Activated CD4-positive, alpha-beta T cell treated with anti-CD3 and anti-CD28 coated beads, Interleukin-10, Interleukin-2, amounts not matched to agents 100 ng/mL and 50 ng/mL, durations not matched to agents 16 hours and 8 hours (primary cell): Measurements from ENCODE around the gene KRTAP4-3.
"Not testable (repeated sequence)": the region's sequence is repeated elsewhere in the genome, so short reads cannot be mapped to it uniquely, and the experiment has no call there.

ENCODE experiments used
- DNase-seq: peaks from one replicate; pipeline ENCODE4 v3.0.0-alpha.2; 2020

The KRTAP4-3 gene

DNA sequence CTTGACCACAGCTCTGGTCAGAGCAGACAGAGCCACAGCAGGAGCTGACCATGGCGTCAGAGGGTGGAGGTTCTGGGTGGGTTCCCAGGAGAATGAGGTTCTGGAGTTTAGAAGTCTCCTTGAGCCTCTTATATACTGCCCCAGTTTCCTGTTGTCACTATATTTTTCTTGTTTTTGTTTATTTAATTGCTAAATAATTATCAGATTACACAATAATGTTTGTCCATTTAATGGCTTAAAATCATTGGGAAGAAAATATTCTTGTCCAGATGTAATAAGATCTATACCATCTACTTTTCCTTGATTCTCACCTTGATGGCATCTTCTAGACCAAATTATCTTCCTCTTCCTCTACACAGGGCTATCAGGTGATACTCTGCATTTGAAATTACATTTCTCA lies at the start of gene KRTAP4-3:
Gene KRTAP4-3, minus strand, starts transcription at position 101 of the 400 bp plus-strand sequence. Its CDS starts 49 bp downstream, at position 52.
- no peak for DNase-seq

DNA sequence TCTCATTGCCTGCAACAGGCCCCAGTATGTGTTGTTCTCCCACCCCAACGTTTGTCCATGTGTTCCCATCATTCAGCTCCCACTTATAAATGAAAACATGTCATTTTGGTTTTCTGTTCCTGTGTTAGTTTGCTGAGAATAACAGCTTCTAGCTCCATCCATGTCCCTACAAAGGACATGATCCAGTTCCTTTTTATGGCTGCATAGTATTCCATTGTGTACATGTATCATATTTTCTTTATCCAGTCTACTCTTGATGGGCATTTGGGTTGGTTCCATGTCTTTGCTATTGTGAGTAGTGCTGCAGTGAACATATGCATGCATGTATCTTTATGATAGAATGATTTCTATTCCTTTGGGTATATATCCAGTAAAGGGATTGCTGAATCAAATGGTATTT lies 47.7 kb upstream of the KRTAP4-3 start:
- DNase-seq: no peak

DNA sequence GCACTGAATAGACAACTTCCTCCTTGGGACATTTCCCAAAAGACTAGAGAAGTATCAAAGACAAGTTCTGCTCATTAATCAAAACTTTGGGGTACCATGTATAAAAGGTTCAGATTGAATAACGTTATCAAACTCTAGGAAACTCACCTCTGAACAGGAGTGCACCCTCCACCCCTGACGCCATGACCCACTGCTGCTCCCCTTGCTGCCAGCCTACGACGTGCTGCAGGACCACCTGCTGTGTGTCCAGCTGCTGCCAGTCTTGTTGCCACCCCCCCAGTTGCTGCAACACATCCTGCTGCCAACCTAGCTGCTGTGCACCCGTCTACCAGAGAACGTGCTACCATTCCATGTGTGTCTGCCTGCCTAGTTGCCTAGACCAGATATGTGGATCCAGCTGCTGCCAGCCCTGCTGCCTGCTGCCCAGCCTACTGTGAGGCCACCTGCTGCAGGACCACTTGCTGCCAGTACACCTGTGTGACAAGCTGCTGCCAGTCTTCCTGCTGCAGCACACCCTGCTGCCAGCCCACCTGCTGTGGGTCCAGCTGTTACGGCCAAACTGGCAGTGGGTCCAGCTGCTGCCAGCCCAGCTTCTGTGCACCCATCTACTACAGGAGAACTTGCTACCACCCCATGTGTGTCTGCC lies 44.6 kb upstream of the KRTAP4-3 start:
- DNase-seq: no peak

DNA sequence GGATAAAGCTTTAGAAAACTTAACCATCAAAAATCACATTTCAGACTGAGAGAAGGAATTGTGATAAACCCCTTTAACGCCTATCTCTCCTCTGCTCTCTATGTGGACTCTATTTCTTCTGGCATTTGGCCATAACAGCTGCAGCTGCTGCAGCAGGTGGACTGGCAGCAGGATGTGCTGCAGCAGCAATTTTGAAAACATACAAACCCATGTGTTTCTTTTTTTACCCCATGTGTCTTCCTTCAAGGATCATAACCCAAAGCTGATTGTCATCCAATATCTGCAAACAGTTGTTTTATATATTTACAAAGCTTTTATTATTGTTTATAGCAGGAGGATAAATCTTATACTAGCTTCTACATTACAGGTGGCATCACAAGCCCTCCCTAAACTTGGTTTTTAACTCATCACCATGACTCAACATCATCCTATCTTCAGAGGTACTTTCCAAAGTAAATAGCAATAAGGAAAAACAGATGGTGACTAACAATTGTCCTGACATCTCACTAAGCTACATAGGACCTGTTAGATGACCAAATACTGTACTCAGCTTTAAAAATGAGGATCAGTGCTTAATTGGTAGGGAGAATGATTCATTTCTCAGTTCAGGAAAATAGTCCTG lies 43.9 kb upstream of the KRTAP4-3 start:
- peak; percentile 7 for DNase-seq

DNA sequence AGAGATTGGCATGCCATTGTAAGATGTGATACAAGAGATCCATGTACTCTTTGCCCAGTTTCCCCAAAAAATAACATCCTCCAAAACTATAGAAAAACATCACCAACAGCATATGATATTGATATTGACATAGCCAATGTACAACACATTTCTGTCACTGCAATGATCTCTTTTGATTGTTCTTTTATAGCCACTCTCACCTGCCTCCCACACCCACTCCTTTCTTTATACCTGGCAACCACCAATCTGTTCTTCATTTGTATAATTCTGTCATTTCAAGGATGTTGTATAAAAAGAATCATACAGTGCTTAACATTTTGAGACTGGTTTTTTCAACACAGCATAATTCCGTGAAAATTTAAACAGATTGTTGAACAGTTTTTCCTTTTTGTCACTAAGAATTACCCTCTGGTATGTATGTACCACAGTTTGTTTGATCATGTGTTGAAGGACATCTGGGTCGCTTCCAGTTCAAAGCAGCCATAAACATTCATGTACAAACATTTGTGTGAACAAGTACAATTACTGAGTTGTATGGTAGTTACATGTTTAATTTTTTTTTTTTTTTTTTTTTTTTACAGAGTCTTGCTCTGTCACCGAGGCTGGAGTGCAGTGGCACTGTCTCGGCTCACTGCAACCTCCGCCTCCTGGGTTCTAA lies 31.5 kb upstream of the KRTAP4-3 start:
- DNase-seq: no peak

DNA sequence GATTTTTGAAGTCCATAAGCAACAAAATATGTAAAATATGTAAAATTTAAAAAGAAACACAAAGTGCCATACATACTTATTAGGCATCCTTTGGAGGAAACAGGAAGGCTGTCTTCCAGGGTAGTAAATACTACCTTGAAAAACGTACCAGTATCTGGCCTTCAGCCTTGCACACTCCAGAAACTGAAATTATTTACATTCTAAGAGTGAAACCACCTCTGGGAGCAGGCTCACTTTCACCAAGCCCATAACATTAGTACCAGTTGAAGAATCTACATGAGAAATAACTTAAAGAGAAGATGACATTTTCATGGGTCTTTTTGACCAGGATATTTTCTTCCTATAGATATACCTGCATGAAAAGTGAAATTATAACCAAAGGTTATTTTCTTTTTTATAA lies 28.0 kb upstream of the KRTAP4-3 start:
- DNase-seq: no peak

DNA sequence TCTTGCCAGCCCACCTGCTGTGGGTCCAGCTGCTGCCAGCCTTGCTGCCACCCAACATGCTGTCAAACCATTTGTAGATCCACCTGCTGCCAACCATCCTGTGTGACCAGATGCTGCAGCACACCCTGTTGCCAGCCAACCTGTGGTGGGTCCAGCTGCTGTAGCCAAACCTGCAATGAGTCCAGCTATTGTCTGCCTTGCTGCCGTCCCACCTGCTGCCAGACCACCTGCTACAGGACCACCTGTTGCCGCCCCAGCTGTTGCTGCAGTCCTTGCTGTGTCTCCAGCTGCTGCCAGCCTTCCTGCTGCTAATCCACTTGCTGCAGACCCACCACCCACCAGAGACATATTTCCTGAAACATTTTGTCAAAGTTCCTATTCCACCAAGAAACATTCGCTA lies 22.3 kb upstream of the KRTAP4-3 start:
- DNase-seq: no peak

DNA sequence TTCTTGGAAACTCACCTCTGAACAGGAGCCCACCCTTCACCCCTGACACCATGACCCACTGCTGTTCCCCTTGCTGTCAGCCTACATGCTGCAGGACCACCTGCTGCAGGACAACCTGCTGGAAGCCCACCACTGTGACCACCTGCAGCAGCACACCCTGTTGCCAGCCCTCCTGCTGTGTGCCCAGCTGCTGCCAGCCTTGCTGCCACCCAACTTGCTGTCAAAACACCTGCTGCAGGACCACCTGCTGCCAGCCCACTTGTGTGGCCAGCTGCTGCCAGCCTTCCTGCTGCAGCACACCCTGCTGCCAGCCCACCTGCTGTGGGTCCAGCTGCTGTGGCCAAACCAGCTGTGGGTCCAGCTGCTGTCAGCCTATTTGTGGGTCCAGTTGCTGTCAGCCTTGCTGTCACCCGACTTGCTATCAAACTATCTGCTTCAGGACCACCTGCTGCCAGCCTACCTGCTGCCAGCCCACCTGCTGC lies 21.9 kb upstream of the KRTAP4-3 start, which contains the start of gene KRTAP9-1:
Gene KRTAP9-1, plus strand, starts transcription at position 51 of the 482 bp plus-strand sequence. Its CDS starts 0 bp downstream, at position 51.
- not testable (repeated sequence) for DNase-seq

DNA sequence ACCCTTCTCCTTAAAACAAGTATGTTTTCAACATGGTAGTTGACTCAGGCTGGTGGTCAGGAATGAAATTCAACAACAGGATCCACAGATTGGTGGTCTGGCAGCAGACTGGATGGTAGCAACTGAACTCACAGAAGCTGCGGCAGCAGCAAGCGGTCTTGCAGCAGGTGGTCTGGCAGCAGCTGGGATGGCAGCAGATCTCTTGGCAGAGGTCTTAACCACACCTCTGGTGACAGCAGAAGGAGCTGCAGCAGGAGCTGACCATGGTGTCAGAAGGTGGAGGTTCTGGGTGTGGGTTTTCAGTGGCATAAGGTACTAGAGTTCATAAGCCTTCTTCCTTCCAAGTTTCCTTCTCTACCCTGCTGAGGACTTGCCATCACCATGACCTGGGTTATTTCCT lies 18.9 kb upstream of the KRTAP4-3 start:
- DNase-seq: no peak

DNA sequence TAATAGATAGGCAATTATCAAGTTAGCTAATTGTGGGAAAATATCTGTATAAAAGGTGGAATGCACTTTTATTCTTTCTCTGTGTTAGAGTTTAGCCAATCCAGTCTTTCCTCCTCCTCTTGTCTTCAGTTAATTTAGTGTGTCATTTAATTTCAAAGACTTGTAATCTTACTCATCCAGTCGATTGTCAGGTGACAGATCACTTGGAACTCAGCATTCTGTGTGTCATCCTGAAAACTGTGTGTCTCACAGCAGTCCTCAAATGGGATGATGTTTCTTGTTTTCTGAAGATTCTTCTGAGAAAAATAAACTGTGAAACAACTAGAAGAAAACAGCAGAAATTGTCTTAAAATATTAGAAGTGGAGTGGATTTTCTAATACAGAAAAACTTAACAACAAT lies 17.0 kb upstream of the KRTAP4-3 start:
- no peak for DNase-seq

DNA sequence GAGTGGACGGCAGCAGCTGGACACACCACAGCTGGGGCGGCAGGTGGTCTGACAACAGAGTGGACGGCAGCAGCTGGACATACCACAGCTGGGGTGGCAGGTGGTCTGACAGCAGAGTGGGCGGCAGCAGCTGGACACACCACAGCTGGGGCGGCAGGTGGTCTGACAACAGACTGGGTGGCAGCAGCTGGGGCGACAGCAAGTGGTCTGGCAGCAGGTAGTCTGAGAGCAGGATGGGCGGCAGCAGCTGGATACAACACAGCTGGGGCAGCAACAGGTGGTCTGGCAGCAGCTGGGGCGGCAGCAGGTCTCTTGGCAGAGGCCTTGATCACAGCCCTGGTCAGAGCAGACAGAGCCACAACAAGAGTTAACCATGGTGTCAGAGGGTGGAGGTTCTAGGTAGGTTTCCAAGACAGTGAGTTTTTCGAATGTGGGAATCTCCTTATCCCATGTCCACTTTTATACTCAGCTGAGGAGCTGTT lies 16.5 kb upstream of the KRTAP4-3 start, which contains the start of gene KRTAP4-1:
Gene KRTAP4-1, minus strand, starts transcription at position 432 of the 482 bp plus-strand sequence. Its CDS starts 57 bp downstream, at position 375.
- DNase-seq: no peak

DNA sequence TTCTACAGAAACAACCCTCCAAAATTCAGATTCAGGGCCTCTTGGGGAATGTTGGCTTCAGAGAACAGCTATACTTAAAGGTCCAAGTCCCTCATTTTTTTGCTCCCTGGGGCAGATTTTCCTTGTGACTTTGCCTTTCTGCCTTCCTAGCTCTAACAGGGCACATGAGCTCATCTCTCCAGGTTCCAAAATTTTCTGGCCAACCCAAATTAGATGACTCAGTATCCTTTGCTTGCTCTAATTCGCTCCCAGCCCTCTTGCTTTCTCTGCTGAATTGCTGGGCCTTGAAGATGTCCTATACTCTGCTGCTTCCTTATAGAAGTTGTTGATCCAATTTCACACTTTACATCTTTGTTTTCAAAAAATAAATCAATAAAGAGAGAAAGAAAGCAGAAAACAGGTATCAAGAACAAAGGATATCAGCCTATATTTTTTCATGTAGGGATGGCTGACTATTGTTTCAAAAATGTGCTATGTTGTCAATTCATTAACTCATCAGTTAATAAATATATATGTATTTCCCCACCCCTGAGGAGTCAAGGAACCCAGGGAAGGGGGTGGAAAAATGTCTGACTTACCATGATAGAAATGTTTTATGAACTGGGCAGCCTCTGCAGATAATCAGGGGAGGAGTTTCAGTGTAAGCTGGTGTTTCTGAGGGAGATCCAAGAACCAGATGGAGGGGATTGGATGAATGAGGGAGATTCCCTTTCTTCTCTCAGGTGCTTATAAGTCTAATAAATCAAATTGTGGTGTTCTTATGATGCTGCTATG lies 11.0 kb upstream of the KRTAP4-3 start:
- no peak for DNase-seq

DNA sequence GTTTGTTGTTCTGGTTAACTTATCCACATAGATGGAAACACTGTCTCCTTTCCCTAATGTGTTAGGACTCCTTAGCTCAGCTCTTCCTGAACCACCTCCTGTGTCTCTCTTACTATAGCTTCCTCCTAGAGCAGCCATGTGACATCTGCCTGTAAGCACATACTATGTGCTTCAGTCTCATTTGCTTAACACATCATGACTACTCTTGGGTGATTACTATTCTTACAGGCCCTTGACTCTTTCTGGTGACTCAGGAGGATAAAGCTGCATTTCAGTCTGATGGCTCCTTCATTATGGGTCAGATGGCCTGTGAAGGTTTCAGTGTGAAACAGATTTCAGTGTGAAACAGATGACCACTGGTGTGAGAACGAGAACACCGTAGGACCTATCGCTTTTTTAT lies 10.3 kb upstream of the KRTAP4-3 start:
- no peak for DNase-seq

DNA sequence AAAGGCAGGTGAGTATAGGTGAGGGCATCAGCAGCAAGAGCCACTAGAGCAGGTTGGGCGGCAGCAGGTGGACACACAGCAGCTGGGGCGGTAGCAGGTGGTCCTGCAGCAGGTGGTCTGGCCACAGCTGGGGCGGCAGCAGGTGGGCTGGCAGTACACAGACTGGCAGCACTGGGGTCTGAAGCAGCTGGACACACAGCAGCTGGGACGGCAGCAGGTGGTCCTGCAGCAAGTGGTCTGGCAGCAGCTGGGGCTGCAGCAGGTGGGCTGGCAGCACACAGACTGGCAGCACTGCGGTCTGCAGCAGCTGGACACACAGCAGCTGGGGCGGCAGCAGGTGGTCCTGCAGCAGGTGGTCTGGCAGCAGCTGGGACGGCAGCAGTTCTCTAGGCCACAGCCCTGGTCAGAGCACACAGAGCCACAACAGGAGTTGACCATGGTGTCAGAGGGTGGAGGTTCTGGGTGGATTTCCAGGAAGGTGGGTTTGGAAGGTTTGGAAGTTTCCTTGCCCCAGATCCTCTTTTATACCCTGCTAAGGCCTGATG lies 9.8 kb upstream of the KRTAP4-3 start, which contains the start of gene KRTAP4-2:
Gene KRTAP4-2, minus strand, starts transcription at position 495 of the 545 bp plus-strand sequence. Its CDS starts 57 bp downstream, at position 438.
- DNase-seq: no peak

DNA sequence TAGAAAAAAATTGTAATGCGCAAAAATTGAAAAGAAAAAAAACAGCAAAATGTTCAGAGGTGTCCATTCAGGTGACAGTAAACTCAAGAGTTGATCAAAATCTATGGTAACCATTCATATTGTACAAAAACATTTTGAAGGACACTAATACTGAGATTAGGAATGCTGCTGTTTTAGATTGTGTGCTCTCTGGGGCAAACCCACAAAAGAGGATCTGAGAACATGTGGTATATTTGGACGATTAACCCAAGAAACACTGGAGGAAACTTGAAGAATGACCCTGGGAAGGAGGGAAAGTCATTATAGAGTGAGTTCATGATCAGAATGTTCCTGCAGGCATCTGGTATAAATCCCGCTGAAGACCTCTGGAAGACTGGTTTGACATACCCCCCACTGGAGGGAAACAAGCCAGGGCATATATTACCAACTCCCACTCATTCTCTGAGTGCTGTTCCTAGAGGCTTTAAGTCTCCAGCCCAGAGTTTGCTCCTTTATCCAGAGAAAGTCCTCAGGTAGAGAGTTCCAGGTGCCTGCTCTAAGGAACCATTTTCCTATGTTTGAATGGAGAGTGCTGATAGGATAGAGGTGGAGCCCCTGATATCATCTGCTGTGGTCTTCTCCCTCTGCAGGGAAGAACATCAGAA lies 8.8 kb upstream of the KRTAP4-3 start:
- DNase-seq: no peak

DNA sequence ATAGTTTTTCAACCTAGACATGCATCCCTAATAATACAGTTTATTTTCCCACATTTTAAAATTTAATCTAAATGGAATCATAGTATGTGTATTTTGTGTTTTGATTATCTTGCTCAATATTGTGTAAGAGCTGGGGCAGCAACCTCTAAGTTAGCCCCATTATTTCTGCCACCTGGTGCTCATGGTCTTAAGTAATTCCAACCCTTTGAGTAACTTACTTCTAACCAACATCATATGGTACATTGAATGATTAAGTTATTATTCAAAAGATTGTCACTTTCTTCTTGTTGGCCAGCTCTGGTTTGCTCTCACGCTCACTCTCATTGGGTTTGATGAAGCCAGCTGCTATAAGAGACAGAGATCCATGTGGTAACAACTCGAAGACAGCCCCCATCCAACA lies 3.9 kb upstream of the KRTAP4-3 start:
- no peak for DNase-seq

DNA sequence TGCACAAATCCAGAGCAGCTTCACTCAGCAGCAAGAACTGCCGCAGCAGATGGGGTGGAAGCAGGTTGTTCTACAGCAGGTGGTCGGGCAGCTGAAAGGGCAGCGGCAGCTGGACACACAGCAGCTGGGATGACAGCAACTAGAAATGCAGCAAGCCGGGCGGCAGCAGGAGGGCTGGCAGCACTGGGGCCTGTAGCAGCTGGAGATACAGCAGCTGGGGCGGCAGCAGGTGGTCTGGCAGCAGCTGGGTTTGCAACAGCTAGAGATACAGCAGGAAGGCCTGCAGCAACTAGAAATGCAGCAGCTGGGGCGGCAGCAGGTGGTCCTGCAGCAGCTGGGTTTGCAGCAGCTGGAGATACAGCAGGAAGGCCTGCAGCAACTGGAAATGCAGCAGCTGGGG lies 460 bp downstream of the KRTAP4-3 start:
- DNase-seq: no peak

DNA sequence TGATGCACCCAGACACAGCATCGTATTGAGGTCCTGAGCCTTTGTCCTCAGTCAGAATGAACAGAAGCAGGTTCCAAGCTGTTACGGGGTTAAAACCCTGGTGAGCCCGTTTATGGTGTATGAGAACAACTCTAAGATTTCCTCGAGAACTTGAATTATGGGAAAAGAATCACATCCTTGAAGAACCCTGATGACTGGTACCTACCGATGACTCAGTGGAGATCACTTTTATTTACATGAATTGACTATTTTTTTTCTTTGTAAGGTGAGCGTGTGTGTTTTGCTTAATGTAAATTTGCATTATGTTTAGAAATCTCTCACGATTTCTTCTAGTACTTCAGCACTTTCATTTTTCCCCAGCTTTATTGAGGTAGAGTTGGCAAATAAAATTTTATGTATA lies 4.2 kb downstream of the KRTAP4-3 start:
- no peak for DNase-seq

DNA sequence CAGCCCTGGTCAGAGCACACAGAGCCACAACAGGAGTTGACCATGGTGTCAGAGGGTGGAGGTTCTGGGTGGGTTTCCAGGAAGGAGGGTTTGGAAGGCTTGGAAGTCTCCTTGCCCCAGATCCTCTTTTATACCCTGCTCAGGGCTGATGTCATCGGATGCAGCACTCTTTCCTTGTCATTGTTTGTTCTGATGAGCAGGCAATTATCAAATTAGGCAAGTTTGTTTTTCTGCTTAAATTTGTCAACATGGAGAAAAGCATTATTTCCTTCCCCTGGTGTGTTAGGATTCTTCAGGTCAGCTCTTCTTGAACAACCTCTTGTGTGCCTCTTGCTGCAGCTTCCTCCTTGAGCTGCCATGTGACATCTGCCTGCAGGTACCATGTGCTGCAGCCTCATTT lies 7.4 kb downstream of the KRTAP4-3 start, which contains the start of gene KRTAP4-4:
Gene KRTAP4-4, minus strand, starts transcription at position 101 of the 400 bp plus-strand sequence. Its CDS starts 57 bp downstream, at position 44.
- no peak for DNase-seq

DNA sequence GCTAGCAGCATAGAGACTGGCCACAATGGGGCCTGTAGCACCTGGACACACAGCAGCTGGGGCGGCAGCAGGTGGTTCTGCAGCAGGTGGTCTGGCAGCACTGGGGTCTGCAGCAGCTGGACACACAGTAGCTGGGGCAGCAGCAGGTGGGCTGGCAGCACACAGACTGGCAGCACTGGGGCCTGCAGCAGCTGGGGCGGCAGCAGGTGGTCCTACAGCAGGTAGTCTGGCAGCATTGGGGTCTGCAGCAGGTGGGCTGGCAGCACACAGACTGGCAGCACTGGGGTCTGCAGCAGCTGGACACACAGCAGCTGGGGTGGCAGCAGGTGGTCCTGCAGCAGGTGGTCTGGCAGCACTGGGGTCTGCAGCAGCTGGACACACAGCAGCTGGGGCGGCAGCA lies 7.8 kb downstream of the KRTAP4-3 start:
- DNase-seq: not testable (repeated sequence)

DNA sequence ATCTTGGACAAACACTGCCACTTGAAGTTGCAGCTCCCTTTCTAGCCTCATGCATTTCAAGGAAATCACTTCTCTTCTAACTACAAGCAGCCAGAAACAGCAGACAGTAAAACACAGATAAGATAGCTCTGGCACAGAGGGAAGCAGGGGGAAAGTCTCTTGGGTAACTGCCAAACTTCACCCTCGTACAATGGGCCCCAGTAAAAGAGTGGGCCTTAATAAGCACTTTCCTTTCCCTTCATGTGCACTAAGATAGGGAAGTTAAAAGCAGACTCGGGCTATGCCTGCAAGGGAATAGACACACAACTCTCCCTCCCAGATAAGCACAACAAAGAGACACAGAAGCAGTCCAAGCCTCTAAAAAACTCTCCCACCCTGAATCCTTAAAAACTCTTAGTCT lies 14.2 kb downstream of the KRTAP4-3 start:
- no peak for DNase-seq

DNA sequence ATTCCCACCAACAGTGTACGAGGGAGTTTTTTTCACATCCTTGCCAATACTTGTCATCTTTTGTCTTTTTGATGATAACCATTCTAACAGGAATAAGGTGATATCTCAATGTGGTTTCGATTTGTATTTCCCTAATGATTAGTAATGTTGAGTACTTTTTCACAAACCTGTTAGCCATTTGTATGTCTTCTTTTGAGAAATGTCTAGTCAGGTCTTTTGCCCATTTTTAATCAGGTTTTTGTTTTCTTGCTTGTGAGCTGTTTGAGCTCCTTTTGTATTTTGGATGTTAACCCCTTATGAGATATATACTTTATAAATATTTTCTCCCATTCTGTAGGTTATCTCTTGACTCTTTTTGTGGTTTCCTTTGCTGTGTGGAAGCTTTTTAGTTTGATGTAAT lies 16.5 kb downstream of the KRTAP4-3 start:
- DNase-seq: no peak
